SK-N-SH treated with all-trans-retinoic acid at 6 μM for 48 hours (cell line): Measurements from ENCODE around the gene KRT86.
"Not testable (repeated sequence)": the region's sequence is repeated elsewhere in the genome, so short reads cannot be mapped to it uniquely, and the experiment has no call there.

ENCODE experiments used
- ATAC-seq: fragments of 200-7000 bp; cut with Tn5 transposase; 3 replicates; pipeline ENCODE4 v1.9.1; 2020; ENCODE audit warnings: mild to moderate bottlenecking, moderate library complexity
- ARNTL ChIP-seq: fragments of 450-650 bp; formaldehyde crosslinking; IDR thresholded peaks from 2 replicates; pipeline ENCODE4 v1.5.0; 2020; ENCODE audit warnings: low read depth, mild to moderate bottlenecking, moderate library complexity, borderline replicate concordance
- BACH2 ChIP-seq: fragments of 250-450 bp; sonication (Bioruptor Pico); IDR thresholded peaks from 2 replicates; pipeline ENCODE4 v1.9.0; 2021; ENCODE audit warnings: mild to moderate bottlenecking, borderline replicate concordance
- CREB5 ChIP-seq: fragments of 250-450 bp; sonication (Bioruptor Pico); IDR thresholded peaks from 2 replicates; pipeline ENCODE4 v1.5.1; 2020; ENCODE audit warnings: low read depth, mild to moderate bottlenecking, moderate library complexity
- CSDC2 ChIP-seq: fragments of 250-450 bp; sonication (Bioruptor Pico); IDR thresholded peaks from 2 replicates; pipeline ENCODE4 v1.5.0; 2020; ENCODE audit warnings: mild to moderate bottlenecking, moderate library complexity
- ESRRG ChIP-seq: fragments of 250-450 bp; sonication (Bioruptor Pico); IDR thresholded peaks from 2 replicates; pipeline ENCODE4 v1.6.1; 2021; ENCODE audit warnings: mild to moderate bottlenecking
- GLIS3 ChIP-seq: fragments of 250-450 bp; sonication (Bioruptor Pico); IDR thresholded peaks from 2 replicates; pipeline ENCODE4 v1.5.0; 2020; ENCODE audit warnings: mild to moderate bottlenecking, moderate library complexity
- ISL1 ChIP-seq: fragments of 250-450 bp; sonication (Bioruptor Pico); IDR thresholded peaks from 2 replicates; pipeline ENCODE4 v2.1.2; 2022; ENCODE audit warnings: mild to moderate bottlenecking, moderate library complexity
- PATZ1 ChIP-seq: fragments of 250-450 bp; sonication (Bioruptor Pico); IDR thresholded peaks from 2 replicates; pipeline ENCODE4 v1.8.0; 2020; ENCODE audit warnings: mild to moderate bottlenecking, moderate library complexity, borderline replicate concordance
- POU6F1 ChIP-seq: fragments of 250-450 bp; sonication (Bioruptor Pico); IDR thresholded peaks from 2 replicates; pipeline ENCODE4 v1.8.0; 2021; ENCODE audit warnings: low read depth, mild to moderate bottlenecking, moderate library complexity, borderline replicate concordance
- PPARA ChIP-seq: fragments of 250-450 bp; sonication (Bioruptor Pico); IDR thresholded peaks from 2 replicates; pipeline ENCODE4 v1.5.0; 2020; ENCODE audit warnings: mild to moderate bottlenecking, borderline replicate concordance
- RARB ChIP-seq: fragments of 250-450 bp; sonication (Bioruptor Pico); IDR thresholded peaks from 2 replicates; pipeline ENCODE4 v1.8.0; 2021; ENCODE audit warnings: mild to moderate bottlenecking, moderate library complexity
- SNAI2 ChIP-seq: fragments of 250-450 bp; sonication (Bioruptor Pico); IDR thresholded peaks from 2 replicates; pipeline ENCODE4 v1.5.0; 2020; ENCODE audit warnings: mild to moderate bottlenecking, moderate library complexity
- TCF4 ChIP-seq: fragments of 250-450 bp; sonication (Bioruptor Pico); IDR thresholded peaks from 2 replicates; pipeline ENCODE4 v1.8.0; 2021; ENCODE audit warnings: mild to moderate bottlenecking, moderate library complexity, borderline replicate concordance
- TOX ChIP-seq: fragments of 250-450 bp; sonication (Bioruptor Pico); IDR thresholded peaks from 2 replicates; pipeline ENCODE4 v1.8.0; 2021; ENCODE audit warnings: mild to moderate bottlenecking, moderate library complexity, borderline replicate concordance
- TSHZ2 ChIP-seq: fragments of 250-450 bp; sonication (Bioruptor Pico); IDR thresholded peaks from 2 replicates; pipeline ENCODE4 v1.5.0; 2020; ENCODE audit warnings: mild to moderate bottlenecking, moderate library complexity
- ZC3H10 ChIP-seq: fragments of 250-450 bp; sonication (Bioruptor Pico); IDR thresholded peaks from 2 replicates; pipeline ENCODE4 v1.5.1; 2021; ENCODE audit warnings: mild to moderate bottlenecking, moderate library complexity
- ZFP3 ChIP-seq: fragments of 250-450 bp; sonication (Bioruptor Pico); IDR thresholded peaks from 2 replicates; pipeline ENCODE4 v1.5.0; 2020; ENCODE audit warnings: mild to moderate bottlenecking, moderate library complexity
- ZFP30 ChIP-seq: fragments of 450-650 bp; formaldehyde crosslinking; IDR thresholded peaks from 2 replicates; pipeline ENCODE4 v1.5.0; 2022; ENCODE audit warnings: mild to moderate bottlenecking, moderate library complexity
- ZNF565 ChIP-seq: fragments of 450-650 bp; formaldehyde crosslinking; conservative IDR thresholded peaks from 2 replicates; pipeline ENCODE4 v1.5.0; 2020; ENCODE audit warnings: low read depth, mild to moderate bottlenecking, moderate library complexity
- ZNF70 ChIP-seq: fragments of 450-650 bp; formaldehyde crosslinking; IDR thresholded peaks from 2 replicates; pipeline ENCODE4 v1.5.0; 2020; ENCODE audit warnings: mild to moderate bottlenecking, moderate library complexity
- ZNF8 ChIP-seq: fragments of 450-650 bp; formaldehyde crosslinking; IDR thresholded peaks from 2 replicates; pipeline ENCODE4 v1.5.0; 2020; ENCODE audit warnings: mild to moderate bottlenecking, moderate library complexity

The KRT86 gene

GRCh38 chr12:52250048-52250990 lies 24.1 kb upstream of the KRT86 start:
- no peak for ATAC-seq
- TF ChIP-seq TCF4 (no peak), ZNF70 (no peak), BACH2 (no peak)

GRCh38 chr12:52251367-52252051 lies 22.9 kb upstream of the KRT86 start:
- ATAC-seq, result no peak
- TF ChIP-seq POU6F1 (CRISPR knock-in tag) (no peak), GLIS3 (CRISPR knock-in tag) (no peak), TCF4 (no peak), CSDC2 (no peak), ZC3H10 (no peak)

- ATAC-seq, result not testable (repeated sequence)
These were observed 22.2 kb upstream of the KRT86 start for GRCh38 chr12:52252175-52252615.

- no peak for TF ChIP-seq ZNF565 (CRISPR knock-in tag)
- TF ChIP-seq, all 23 proteins: peak for 0
- ATAC-seq, result no peak
These were observed 21.6 kb upstream of the KRT86 start for GRCh38 chr12:52252728-52253343.

GRCh38 chr12:52253391-52254179 lies 20.9 kb upstream of the KRT86 start:
- no peak for ATAC-seq
- no peak for TF ChIP-seq TSHZ2 (CRISPR knock-in tag)
- TF ChIP-seq POU6F1 (CRISPR knock-in tag), result no peak
- no peak for TF ChIP-seq PATZ1 (CRISPR knock-in tag)
- no peak for TF ChIP-seq SNAI2 (CRISPR knock-in tag)
- TF ChIP-seq ZNF8 (CRISPR knock-in tag), result no peak
- no peak for TF ChIP-seq ZNF70
- no peak for TF ChIP-seq TCF4
- no peak for TF ChIP-seq TOX
- TF ChIP-seq ESRRG (CRISPR knock-in tag), result no peak
- no peak for TF ChIP-seq ZFP3 (CRISPR knock-in tag)
- no peak for TF ChIP-seq GLIS3 (CRISPR knock-in tag)
- no peak for TF ChIP-seq ZFP30 (CRISPR knock-in tag)
- TF ChIP-seq BACH2, result no peak
- TF ChIP-seq CREB5 (CRISPR knock-in tag), result no peak
- no peak for TF ChIP-seq ISL1 (CRISPR knock-in tag)
- no peak for TF ChIP-seq PPARA (CRISPR knock-in tag)
- no peak for TF ChIP-seq RARB (CRISPR knock-in tag)
- TF ChIP-seq ARNTL (CRISPR knock-in tag), result no peak
